Gastroesophageal sphincter (tissue), 3 donors: ENCODE results near the gene ERG.

Experiments
- EP300 ChIP-seq: sonication (generic); formaldehyde crosslinking; IDR thresholded peaks from one replicate; pipeline ENCODE4 v1.6.1; 2017; ENCODE audit warnings: antibody characterized with exemption, mild to moderate bottlenecking
- POLR2A ChIP-seq, 2 donors: fragments of 450-650 bp; IDR thresholded peaks; one replicate each; pipeline ENCODE4 v1.6.1; 2017; ENCODE audit warnings: antibody characterized with exemption in 2 of 2, mild to moderate bottlenecking in 2 of 2, moderate library complexity in 1 of 2
- TF ChIP-seq, protein P1 (sequence below), 4 experiments: fragments of 200-600 bp in 2 of 4; fragments of 450-650 bp in 2 of 4; sonication (generic) in 1 of 4; IDR thresholded peaks; one replicate each; pipeline ENCODE4 v1.5.1; 2017 to 2019; ENCODE audit warnings: antibody characterized with exemption in 4 of 4, mild to moderate bottlenecking in 2 of 4, moderate library complexity in 2 of 4

DNA sequence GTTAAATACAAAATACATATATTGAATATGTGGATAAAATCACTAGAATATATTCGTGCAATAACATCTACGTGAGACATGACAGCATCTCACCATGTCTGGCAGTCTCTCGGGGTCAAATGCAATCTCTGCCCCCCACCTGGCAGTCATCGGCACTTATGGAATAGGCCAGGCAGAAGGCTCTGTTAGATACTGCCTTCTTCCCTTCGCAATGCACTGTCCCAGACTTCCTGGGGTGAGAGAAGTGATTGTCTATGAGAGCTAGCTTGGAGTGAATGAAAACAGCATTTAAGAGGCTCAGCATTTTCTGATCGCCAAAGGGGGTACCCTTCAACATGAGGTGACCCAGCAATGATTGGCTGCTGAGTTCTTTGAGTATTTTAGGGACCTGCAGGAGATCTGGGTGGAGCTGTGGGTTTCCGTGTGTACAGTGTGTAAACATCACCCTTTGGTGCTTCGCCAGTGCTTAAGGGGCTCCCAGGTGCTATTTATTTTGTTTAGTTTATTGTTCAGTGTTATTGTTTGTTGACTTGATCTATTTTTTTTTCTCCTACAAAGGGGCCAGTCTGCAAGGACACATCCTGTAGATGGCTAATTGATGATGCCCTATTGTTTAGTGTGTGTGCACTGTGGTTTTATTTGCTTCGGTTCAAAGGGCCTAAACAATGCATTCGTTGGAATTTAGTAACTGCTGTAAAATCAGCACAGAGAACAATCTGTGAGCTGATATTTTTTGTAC is 10.2 kb downstream of the ERG start:
- TF ChIP-seq, protein P1, sequence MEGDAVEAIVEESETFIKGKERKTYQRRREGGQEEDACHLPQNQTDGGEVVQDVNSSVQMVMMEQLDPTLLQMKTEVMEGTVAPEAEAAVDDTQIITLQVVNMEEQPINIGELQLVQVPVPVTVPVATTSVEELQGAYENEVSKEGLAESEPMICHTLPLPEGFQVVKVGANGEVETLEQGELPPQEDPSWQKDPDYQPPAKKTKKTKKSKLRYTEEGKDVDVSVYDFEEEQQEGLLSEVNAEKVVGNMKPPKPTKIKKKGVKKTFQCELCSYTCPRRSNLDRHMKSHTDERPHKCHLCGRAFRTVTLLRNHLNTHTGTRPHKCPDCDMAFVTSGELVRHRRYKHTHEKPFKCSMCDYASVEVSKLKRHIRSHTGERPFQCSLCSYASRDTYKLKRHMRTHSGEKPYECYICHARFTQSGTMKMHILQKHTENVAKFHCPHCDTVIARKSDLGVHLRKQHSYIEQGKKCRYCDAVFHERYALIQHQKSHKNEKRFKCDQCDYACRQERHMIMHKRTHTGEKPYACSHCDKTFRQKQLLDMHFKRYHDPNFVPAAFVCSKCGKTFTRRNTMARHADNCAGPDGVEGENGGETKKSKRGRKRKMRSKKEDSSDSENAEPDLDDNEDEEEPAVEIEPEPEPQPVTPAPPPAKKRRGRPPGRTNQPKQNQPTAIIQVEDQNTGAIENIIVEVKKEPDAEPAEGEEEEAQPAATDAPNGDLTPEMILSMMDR (IDR thresholded peaks at IDR 0.05) = no peak
- TF ChIP-seq POLR2A (IDR thresholded peaks at IDR 0.05) (no peak), EP300 (no peak)
